OCI-LY3 (cell line): ENCODE measurements around the gene GPRASP1.

ENCODE experiments used
- EZH2phosphoT487 ChIP-seq: fragments of 200-600 bp; shearing (Covaris generic); IDR thresholded peaks from 2 replicates; pipeline ENCODE4 v1.6.1; 2018; ENCODE audit warnings: antibody characterized with exemption, mixed run types, low read depth
- TF ChIP-seq, protein P1 (sequence below): fragments of 200-600, 300-600 bp; sonication (generic); IDR thresholded peaks from 2 replicates; pipeline ENCODE4 v1.5.1; 2014; ENCODE audit warnings: antibody characterized with exemption, low read length, low read depth

DNA sequence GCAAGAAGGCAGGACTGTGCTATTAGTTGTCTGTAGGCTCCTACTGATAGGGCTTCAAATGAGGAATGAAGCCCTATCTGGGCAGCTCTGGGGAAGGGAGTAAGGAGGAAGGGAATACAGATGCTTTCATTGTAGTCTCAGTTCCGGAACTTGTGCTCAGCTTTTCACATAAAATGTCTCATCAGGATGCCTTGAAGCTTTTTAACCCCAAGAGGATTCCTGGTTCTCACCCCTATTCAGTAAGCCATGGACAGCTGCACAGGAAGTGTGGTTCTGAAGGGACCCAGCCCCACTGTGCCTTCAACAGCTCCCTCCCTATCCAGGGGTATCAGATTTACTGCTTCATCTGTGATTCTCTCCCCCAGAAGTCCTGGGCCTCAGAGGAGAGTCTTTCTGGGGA lies 47.0 kb upstream of the GPRASP1 start:
- TF ChIP-seq, protein P1, sequence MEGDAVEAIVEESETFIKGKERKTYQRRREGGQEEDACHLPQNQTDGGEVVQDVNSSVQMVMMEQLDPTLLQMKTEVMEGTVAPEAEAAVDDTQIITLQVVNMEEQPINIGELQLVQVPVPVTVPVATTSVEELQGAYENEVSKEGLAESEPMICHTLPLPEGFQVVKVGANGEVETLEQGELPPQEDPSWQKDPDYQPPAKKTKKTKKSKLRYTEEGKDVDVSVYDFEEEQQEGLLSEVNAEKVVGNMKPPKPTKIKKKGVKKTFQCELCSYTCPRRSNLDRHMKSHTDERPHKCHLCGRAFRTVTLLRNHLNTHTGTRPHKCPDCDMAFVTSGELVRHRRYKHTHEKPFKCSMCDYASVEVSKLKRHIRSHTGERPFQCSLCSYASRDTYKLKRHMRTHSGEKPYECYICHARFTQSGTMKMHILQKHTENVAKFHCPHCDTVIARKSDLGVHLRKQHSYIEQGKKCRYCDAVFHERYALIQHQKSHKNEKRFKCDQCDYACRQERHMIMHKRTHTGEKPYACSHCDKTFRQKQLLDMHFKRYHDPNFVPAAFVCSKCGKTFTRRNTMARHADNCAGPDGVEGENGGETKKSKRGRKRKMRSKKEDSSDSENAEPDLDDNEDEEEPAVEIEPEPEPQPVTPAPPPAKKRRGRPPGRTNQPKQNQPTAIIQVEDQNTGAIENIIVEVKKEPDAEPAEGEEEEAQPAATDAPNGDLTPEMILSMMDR = no peak
- TF ChIP-seq EZH2phosphoT487 = no peak
